Neuronal stem cell (in vitro differentiated cells): ENCODE data around the gene STRN.
A peak's percentile ranks its signal among the peaks of the same experiment; 100 is the strongest.

Source experiments
- DNase-seq: peaks from one replicate; pipeline ENCODE4 v3.0.0-alpha.2; 2013; ENCODE audit warnings: low spot score
- H2AFZ ChIP-seq: one replicate; pipeline ENCODE4 v1.6.1; 2013; ENCODE audit warnings: mild to moderate bottlenecking, low read length, inconsistent platforms
- H2AK5ac ChIP-seq: 2 replicates; pipeline ENCODE4 v1.6.1; 2013; ENCODE audit warnings: low read depth, mild to moderate bottlenecking, inconsistent platforms, low read length, moderate library complexity, mixed read lengths
- H2BK120ac ChIP-seq: 2 replicates; pipeline ENCODE4 v1.6.1; 2013; ENCODE audit warnings: low read depth, mild to moderate bottlenecking, inconsistent platforms, low read length, moderate library complexity, mixed read lengths
- H2BK12ac ChIP-seq: one replicate; pipeline ENCODE4 v1.6.1; 2013; ENCODE audit warnings: low read length, inconsistent platforms
- H2BK15ac ChIP-seq: 2 replicates; pipeline ENCODE4 v1.6.1; 2013; ENCODE audit warnings: mild to moderate bottlenecking, low read length, inconsistent platforms, mixed read lengths
- H2BK5ac ChIP-seq: one replicate; pipeline ENCODE4 v1.6.1; 2013; ENCODE audit warnings: inconsistent platforms, mild to moderate bottlenecking, low read length, moderate library complexity
- H3K14ac ChIP-seq: one replicate; pipeline ENCODE4 v1.6.1; 2013; ENCODE audit warnings: low read length, inconsistent platforms
- H3K18ac ChIP-seq: 2 replicates; pipeline ENCODE4 v1.6.1; 2013; ENCODE audit warnings: low read length, inconsistent platforms
- H3K23ac ChIP-seq: 2 replicates; pipeline ENCODE4 v1.6.1; 2013; ENCODE audit warnings: low read depth, mild to moderate bottlenecking, mixed read lengths, low read length, inconsistent platforms; ENCODE audit not compliant: poor library complexity
- H3K27ac ChIP-seq: replicated peaks from 3 replicates; pipeline ENCODE4 v1.5.1; 2013; ENCODE audit warnings: low read length, inconsistent platforms
- H3K27me3 ChIP-seq, 3 experiments: 2 replicates each; pipeline ENCODE4 v1.6.1; 2013; ENCODE audit warnings: low read length in 3 of 3, mild to moderate bottlenecking in 2 of 3, inconsistent platforms in 1 of 3, low read depth in 1 of 3, mixed read lengths in 1 of 3, moderate library complexity in 1 of 3; ENCODE audit not compliant: control insufficient read depth in 3 of 3, insufficient read depth in 3 of 3
- H3K36me3 ChIP-seq, 2 donors: replicated peaks in 1 of 2; 2 replicates each; pipeline ENCODE4 v1.6.1; 2013; ENCODE audit warnings: low read length in 2 of 2; ENCODE audit not compliant: control insufficient read depth in 2 of 2, insufficient read depth in 2 of 2
- H3K4ac ChIP-seq: 2 replicates; pipeline ENCODE4 v1.6.1; 2013; ENCODE audit warnings: inconsistent platforms, mild to moderate bottlenecking, low read length, moderate library complexity
- H3K4me1 ChIP-seq, 2 donors: 1 replicate in 1 of 2; 2 replicates in 1 of 2; pipeline ENCODE4 v1.6.1; 2013; ENCODE audit warnings: low read length in 2 of 2, low read depth in 1 of 2; ENCODE audit not compliant: control insufficient read depth in 2 of 2, insufficient read depth in 1 of 2
- H3K4me2 ChIP-seq: one replicate; pipeline ENCODE4 v1.6.1; 2013; ENCODE audit warnings: mild to moderate bottlenecking, low read length, inconsistent platforms; ENCODE audit not compliant: insufficient read depth, poor library complexity, severe bottlenecking
- H3K4me3 ChIP-seq, 2 donors: 2 replicates each; pipeline ENCODE4 v1.5.1; 2013; ENCODE audit warnings: low read length in 2 of 2, mild to moderate bottlenecking in 2 of 2, inconsistent platforms in 1 of 2, moderate library complexity in 1 of 2
- H3K79me1 ChIP-seq: one replicate; pipeline ENCODE4 v1.6.1; 2013; ENCODE audit warnings: low read depth, mild to moderate bottlenecking, inconsistent platforms, low read length, moderate library complexity
- H3K9ac ChIP-seq: one replicate; pipeline ENCODE4 v1.6.1; 2013; ENCODE audit warnings: mild to moderate bottlenecking, low read depth, low read length, inconsistent platforms; ENCODE audit not compliant: poor library complexity
- H3K9me3 ChIP-seq, 2 donors: replicated peaks in 1 of 2; 2 replicates each; pipeline versions ENCODE3 to v1.6.1; 2013; ENCODE audit warnings: low read length in 2 of 2, mild to moderate bottlenecking in 2 of 2, inconsistent platforms in 1 of 2, low read depth in 1 of 2, mixed read lengths in 1 of 2, moderate library complexity in 1 of 2; ENCODE audit not compliant: control insufficient read depth in 2 of 2, insufficient read depth in 1 of 2
- H4K8ac ChIP-seq: one replicate; pipeline ENCODE4 v1.6.1; 2013; ENCODE audit warnings: low read depth, mild to moderate bottlenecking, inconsistent platforms, low read length, moderate library complexity
- H4K91ac ChIP-seq: one replicate; pipeline ENCODE4 v1.6.1; 2013; ENCODE audit warnings: low read length, low read depth, mild to moderate bottlenecking, inconsistent platforms; ENCODE audit not compliant: poor library complexity
- WGBS, 2 donors: extraction: QIAGEN DNeasy Blood & Tissue Kit; methylation state at CpG; one replicate each; pipeline ENCODE4 v1.1.7; 2013; ENCODE audit warnings: missing lambda C conversion rate in 2 of 2, mixed read lengths in 1 of 2; ENCODE audit not compliant: insufficient read length in 2 of 2, insufficient replicate concordance in 1 of 2; ENCODE audit errors: extremely low coverage in 2 of 2; 5-methylcytosine and 5-hydroxymethylcytosine counted together

STRN gene

GRCh38 chr2:36964496-36965058 is 1.8 kb downstream of the STRN start:
- Histone ChIP-seq H2AK5ac (no peak overlapping the region), H3K4ac (no peak overlapping the region), H2BK15ac (no peak overlapping the region), H3K9me3 (no peaks in the 10 kb centered on the region), H3K27me3 (no peaks in the 10 kb centered on the region), H2BK12ac (no peak overlapping the region), H3K79me1 (no peaks in the 10 kb centered on the region), H2AFZ (no peak overlapping the region), H4K8ac (no peak overlapping the region), H3K4me3 (peak overlapping the region in 1 of 2 donors; percentile 66), H3K23ac (no peak overlapping the region), H3K27ac (no peak overlapping the region), H3K36me3 (no peaks in the 10 kb centered on the region), H3K4me2 (no peak overlapping the region), H2BK5ac (no peak overlapping the region), H3K18ac (no peak overlapping the region), H2BK120ac (no peak overlapping the region), H3K4me1 (peaks cover 2 to 13% of the 10 kb centered on the region in 2 donors), H4K91ac (no peak overlapping the region), H3K9ac (no peak overlapping the region), H3K14ac (no peak overlapping the region)
- no CpG with 5 or more reads among the region's 5 CpGs for WGBS, 2 donors
- DNase-seq, result no peak

- Histone ChIP-seq H3K4me2 (no peak overlapping the region), H2BK12ac (no peak overlapping the region), H3K4me1 (peaks cover 2 to 13% of the 10 kb centered on the region in 2 donors), H3K36me3 (peaks cover 0 to 5% of the 10 kb centered on the region in 2 donors), H2AFZ (no peak overlapping the region), H3K23ac (no peak overlapping the region), H3K27ac (no peak overlapping the region), H3K4me3 (no peak overlapping the region), H3K27me3 (no peaks in the 10 kb centered on the region), H2AK5ac (no peak overlapping the region), H2BK120ac (no peak overlapping the region), H2BK15ac (no peak overlapping the region), H2BK5ac (no peak overlapping the region), H3K4ac (no peak overlapping the region), H4K8ac (no peak overlapping the region), H3K14ac (no peak overlapping the region), H3K9me3 (no peaks in the 10 kb centered on the region), H3K9ac (peak overlapping the region; percentile 60), H3K79me1 (no peaks in the 10 kb centered on the region), H3K18ac (no peak overlapping the region), H4K91ac (no peak overlapping the region)
- no CpG with 5 or more reads among the region's 4 CpGs for WGBS, 2 donors
- DNase-seq, result no peak
These were observed 2.6 kb downstream of the STRN start for GRCh38 chr2:36963734-36964133.

DNA sequence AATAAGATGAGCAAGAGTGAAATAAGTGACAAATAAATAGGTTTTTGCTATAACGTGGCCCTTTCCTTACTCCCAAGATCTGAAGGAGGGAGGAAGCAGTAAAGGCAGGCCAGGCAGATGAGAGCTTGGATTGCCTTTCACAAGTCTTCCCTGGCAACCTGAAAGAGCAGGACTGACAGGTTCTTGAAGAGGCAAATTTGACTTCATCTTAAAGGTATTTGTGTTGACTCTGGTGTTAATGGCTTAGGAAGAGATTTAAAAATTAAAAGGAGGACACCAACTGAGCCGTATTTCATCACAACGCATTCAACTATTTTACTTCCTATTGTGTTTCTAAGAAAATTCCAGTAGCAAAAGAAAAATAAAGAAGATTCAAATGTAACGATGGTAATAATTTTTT is 3.2 kb downstream of the STRN start:
- H2BK15ac ChIP-seq, result no peak overlapping the region
- H3K4me3 ChIP-seq, result no peak overlapping the region
- no peak overlapping the region for H3K9ac ChIP-seq

DNA sequence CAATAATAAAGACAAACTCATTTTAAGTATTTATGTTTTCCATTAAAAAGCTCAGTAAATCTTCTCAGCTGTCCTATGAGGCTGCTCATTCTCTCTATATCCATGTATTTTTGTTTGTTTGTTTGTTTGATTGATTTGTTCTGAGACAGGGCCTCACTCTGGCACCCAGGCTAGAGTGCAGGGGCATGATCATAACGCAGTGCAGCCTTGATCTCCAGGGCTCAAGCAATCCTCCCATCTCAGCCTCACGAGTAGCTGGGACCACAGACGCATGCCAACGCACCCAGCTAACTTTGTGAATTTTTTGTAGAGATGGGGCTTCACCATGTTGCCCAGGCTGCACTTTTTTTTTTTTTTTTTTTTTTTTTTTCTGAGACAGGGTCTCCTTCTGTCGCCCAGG is 5.6 kb downstream of the STRN start:
- peaks cover 0 to 5% of the 10 kb centered on the region in 2 donors for H3K36me3 ChIP-seq
- H4K8ac ChIP-seq, result no peak overlapping the region
- H3K4ac ChIP-seq, result no peak overlapping the region
- no peak overlapping the region for H3K23ac ChIP-seq
- no peak overlapping the region for H2AFZ ChIP-seq
- peaks cover 0 to 2% of the 10 kb centered on the region in 2 donors for H3K4me1 ChIP-seq
- no peak overlapping the region for H3K4me2 ChIP-seq
- no CpG with 5 or more reads among the region's 5 CpGs for WGBS, 2 donors
- no peak for DNase-seq
- no peak overlapping the region for H2AK5ac ChIP-seq
- H3K9me3 ChIP-seq, result no peaks in the 10 kb centered on the region
- no peaks in the 10 kb centered on the region for H3K79me1 ChIP-seq
- no peak overlapping the region for H3K14ac ChIP-seq
- no peak overlapping the region for H4K91ac ChIP-seq
- H2BK5ac ChIP-seq, result no peak overlapping the region
- no peak overlapping the region for H3K9ac ChIP-seq
- H3K4me3 ChIP-seq, result no peak overlapping the region
- no peaks in the 10 kb centered on the region for H3K27me3 ChIP-seq
- no peak overlapping the region for H3K18ac ChIP-seq
- no peak overlapping the region for H2BK12ac ChIP-seq
- no peak overlapping the region for H2BK15ac ChIP-seq
- H3K27ac ChIP-seq, result no peak overlapping the region
- no peak overlapping the region for H2BK120ac ChIP-seq

More for the DNA sequence above, 3.2 kb downstream of the STRN start:
- Histone ChIP-seq H2BK12ac (no peak overlapping the region), H3K23ac (no peak overlapping the region), H4K91ac (no peak overlapping the region), H3K14ac (no peak overlapping the region), H2BK5ac (no peak overlapping the region), H3K27me3 (no peaks in the 10 kb centered on the region), H2AFZ (no peak overlapping the region), H3K27ac (no peak overlapping the region), H3K79me1 (no peaks in the 10 kb centered on the region), H3K4ac (no peak overlapping the region), H2AK5ac (no peak overlapping the region), H3K9me3 (no peaks in the 10 kb centered on the region), H3K36me3 (peaks cover 0 to 5% of the 10 kb centered on the region in 2 donors), H3K4me2 (no peak overlapping the region), H2BK120ac (no peak overlapping the region), H4K8ac (no peak overlapping the region), H3K18ac (no peak overlapping the region), H3K4me1 (peaks cover 2 to 11% of the 10 kb centered on the region in 2 donors)
- no peak for DNase-seq
- WGBS, 2 donors, result no CpG with 5 or more reads among the region's 4 CpGs
